ENCODE results near the gene ZFPM1. TPM values are rescaled to one million over a fixed set of nuclear protein-coding genes. Genes with fewer than 3 reads are reported as not detected.

ZFPM1 gene
- polyA plus RNA-seq, 1 experiment = 0.22 TPM

DNA sequence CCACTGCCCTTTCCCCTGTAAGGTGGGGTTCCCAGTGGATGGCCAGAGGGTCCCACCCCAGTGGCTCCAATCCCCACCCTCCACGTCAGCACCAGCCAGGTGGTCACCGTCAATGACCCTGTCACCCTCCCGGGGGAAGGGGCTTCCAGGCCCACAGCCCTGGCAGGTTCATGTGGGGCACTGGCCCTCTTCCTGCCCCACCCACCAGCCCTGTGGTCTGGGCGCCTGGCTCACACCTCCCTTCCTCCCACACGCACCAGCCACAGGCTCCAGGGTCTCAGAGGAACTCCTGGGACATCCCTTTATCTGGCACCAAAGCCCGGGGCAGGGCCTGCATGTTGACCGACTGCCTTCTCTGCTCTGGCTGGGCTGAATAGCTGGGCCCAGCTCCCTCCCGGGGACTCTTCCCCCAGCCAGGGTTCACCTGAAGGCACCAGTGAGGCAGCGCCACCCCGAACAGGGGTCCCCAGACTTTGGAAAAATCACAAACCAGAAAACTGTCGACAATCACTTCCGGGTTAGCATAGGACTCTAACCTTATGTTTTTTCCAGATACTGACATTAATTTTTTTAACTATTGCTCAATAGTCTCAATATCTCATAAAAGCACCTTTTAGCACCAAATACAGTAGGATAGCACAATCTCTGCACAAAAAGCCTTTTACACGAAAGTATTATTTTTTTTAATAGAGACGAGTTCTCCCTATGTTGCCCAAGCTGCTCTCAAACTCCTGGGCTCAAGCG, 95.2 kb downstream of the ZFPM1 start:
- no peak overlapping the region for H3K4me3 ChIP-seq (ENCODE audit: low read depth, low read length)
- POLR2A ChIA-PET = no interaction called here
- no peaks in the 10 kb centered on the region for H3K36me3 ChIP-seq (ENCODE audit: control insufficient read depth, insufficient read depth, low read length)
- H3K27me3 ChIP-seq (ENCODE audit: control insufficient read depth, insufficient read depth, low read length) = peaks cover 23% of the 10 kb centered on the region
- DNase-seq (ENCODE audit: low read depth) = no peak
- CTCF ChIA-PET = no interaction called here
- TF ChIP-seq CTCF (IDR thresholded peaks at IDR 0.05; ENCODE audit: insufficient read depth, low read depth, low read length) = no peak

GRCh38 chr16:88548985-88549384, 95.9 kb downstream of the ZFPM1 start:
- DNase-seq (ENCODE audit: low read depth) = no peak

GRCh38 chr16:88549671-88550245, 96.7 kb downstream of the ZFPM1 start:
- Histone ChIP-seq H3K36me3 (ENCODE audit: control insufficient read depth, insufficient read depth, low read length) (no peaks in the 10 kb centered on the region), H3K27me3 (ENCODE audit: control insufficient read depth, insufficient read depth, low read length) (peaks cover 30% of the 10 kb centered on the region), H3K4me3 (ENCODE audit: low read depth, low read length) (no peak overlapping the region)
- ChIA-PET POLR2A (no interaction called here), CTCF (interaction anchor here (0.9 kb wide), 1 partner anchor 11 kb away, joined by 4 read pairs; no protein-coding TSS in a partner anchor)
- no peak for TF ChIP-seq CTCF (IDR thresholded peaks at IDR 0.05; ENCODE audit: insufficient read depth, low read depth, low read length)
- DNase-seq (ENCODE audit: low read depth) = no peak

More at GRCh38 chr16:88548985-88549384, 95.9 kb downstream of the ZFPM1 start:
- CTCF ChIA-PET = no interaction called here
- Histone ChIP-seq H3K27me3 (ENCODE audit: control insufficient read depth, insufficient read depth, low read length) (peaks cover 26% of the 10 kb centered on the region), H3K36me3 (ENCODE audit: control insufficient read depth, insufficient read depth, low read length) (no peaks in the 10 kb centered on the region), H3K4me3 (ENCODE audit: low read depth, low read length) (no peak overlapping the region)
- POLR2A ChIA-PET = no interaction called here
- TF ChIP-seq CTCF (IDR thresholded peaks at IDR 0.05; ENCODE audit: insufficient read depth, low read depth, low read length) = no peak

DNA sequence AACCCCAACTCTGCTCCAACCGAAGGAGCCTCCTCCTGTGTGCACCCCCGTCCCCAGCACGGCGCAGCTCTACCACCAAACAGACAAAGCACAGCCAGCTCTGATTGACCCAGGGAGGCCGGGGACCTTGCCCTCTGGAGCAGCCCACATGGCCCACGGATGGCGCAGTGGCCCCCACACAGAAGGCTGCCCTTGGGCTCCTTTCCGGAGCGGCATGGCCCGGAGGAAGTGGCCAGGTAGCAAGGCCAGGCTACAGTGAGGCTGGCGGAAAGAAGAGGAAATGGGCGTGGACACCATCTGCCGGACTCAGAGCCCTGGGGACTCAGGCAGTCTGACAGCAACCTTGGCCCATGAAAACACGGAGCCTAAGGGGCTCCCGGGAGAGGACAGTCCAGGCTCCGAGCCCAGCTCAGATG, 97.2 kb downstream of the ZFPM1 start:
- ChIA-PET POLR2A (no interaction called here), CTCF (interaction anchor here (0.9 kb wide), 1 partner anchor 11 kb away, joined by 4 read pairs; no protein-coding TSS in a partner anchor)
- no peaks in the 10 kb centered on the region for H3K36me3 ChIP-seq (ENCODE audit: control insufficient read depth, insufficient read depth, low read length)
- no peak overlapping the region for H3K4me3 ChIP-seq (ENCODE audit: low read depth, low read length)
- DNase-seq (ENCODE audit: low read depth) = no peak
- no peak for TF ChIP-seq CTCF (IDR thresholded peaks at IDR 0.05; ENCODE audit: insufficient read depth, low read depth, low read length)
- peaks cover 32% of the 10 kb centered on the region for H3K27me3 ChIP-seq (ENCODE audit: control insufficient read depth, insufficient read depth, low read length)

DNA sequence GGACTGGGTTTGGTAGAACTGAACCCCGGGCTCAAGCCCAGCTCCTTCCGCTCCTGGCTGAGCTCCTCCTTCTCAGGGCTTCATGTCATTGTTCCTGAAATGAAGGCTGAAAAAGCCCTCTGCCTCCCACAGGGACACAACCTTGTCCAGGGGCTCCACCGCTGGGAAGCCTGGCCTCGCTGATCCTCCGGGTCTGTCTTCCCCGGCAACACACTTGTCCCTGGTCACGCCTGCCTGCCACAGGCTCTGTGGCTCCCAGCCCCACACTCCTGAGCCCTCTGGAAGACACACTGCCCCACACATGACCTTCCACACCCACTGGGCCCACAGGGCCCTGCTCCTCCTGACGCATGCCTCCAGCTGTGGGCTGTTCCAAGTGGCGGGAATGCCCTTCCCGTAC, 99.1 kb downstream of the ZFPM1 start:
- ChIA-PET POLR2A (no interaction called here), CTCF (interaction anchor here (0.7 kb wide), 1 partner anchor 11 kb away, joined by 3 read pairs; no protein-coding TSS in a partner anchor)
- TF ChIP-seq CTCF (IDR thresholded peaks at IDR 0.05; ENCODE audit: insufficient read depth, low read depth, low read length) = no peak

More for the DNA sequence above, 99.1 kb downstream of the ZFPM1 start:
- H3K4me3 ChIP-seq (ENCODE audit: low read depth, low read length) = no peak overlapping the region
- H3K36me3 ChIP-seq (ENCODE audit: control insufficient read depth, insufficient read depth, low read length) = no peaks in the 10 kb centered on the region
- no peak for DNase-seq (ENCODE audit: low read depth)
- H3K27me3 ChIP-seq (ENCODE audit: control insufficient read depth, insufficient read depth, low read length) = peaks cover 32% of the 10 kb centered on the region
